Limb (tissue), 2 donors: ENCODE data around the gene SLC29A2.
A peak's percentile ranks its signal among the peaks of the same experiment; 100 is the strongest.
"Not testable (repeated sequence)": the region's sequence is repeated elsewhere in the genome, so short reads cannot be mapped to it uniquely, and the experiment has no call there.

ENCODE experiments used
- DNase-seq, 2 donors: peaks; one replicate each; pipeline ENCODE4 v3.0.0-alpha.2; 2016; ENCODE audit errors: extremely low spot score in 2 of 2

SLC29A2 gene

DNA sequence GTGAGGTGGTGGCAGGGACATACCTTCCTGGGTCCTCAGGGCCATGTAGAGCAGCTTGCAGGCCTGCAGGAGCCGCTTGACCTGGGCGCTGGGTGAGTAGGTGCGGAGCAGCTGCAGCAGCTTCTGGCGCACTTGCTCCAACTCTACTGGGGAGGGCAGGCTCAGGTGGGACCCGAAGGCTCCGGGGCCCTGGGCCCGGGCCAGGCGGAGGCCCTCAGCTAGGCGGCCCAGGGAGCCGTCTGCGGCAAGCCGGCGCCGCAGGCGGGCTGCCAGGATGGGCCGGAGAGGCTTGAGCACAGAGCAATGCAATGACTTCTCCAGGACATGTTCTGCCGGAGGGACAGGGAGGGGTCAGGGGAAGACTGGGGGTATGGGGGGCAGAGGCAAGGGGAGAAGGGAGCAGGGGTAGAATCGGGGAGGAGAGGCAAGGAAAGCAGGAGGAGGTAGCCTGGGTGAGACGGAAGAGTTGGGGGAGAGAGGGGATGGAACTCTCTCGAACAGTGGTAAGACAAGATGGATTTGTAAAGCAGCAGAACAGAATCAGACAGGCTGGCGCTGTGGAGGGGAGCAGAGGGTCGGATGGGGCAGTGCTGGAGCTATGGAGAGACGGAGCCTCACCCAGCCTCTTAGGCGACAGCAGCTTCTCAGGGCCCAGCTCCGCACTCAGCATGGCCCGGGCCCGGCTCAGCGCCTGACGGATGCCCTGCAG, 37.5 kb downstream of the SLC29A2 start:
- peak in 1 of 2 donors; percentile 29 for DNase-seq

GRCh38 chr11:66333220-66333877, 38.2 kb downstream of the SLC29A2 start:
- peak in 1 of 2 donors; percentile 21 for DNase-seq

- DNase-seq = no peak
Measured at GRCh38 chr11:66332371-66333219, 39.0 kb downstream of the SLC29A2 start.

DNA sequence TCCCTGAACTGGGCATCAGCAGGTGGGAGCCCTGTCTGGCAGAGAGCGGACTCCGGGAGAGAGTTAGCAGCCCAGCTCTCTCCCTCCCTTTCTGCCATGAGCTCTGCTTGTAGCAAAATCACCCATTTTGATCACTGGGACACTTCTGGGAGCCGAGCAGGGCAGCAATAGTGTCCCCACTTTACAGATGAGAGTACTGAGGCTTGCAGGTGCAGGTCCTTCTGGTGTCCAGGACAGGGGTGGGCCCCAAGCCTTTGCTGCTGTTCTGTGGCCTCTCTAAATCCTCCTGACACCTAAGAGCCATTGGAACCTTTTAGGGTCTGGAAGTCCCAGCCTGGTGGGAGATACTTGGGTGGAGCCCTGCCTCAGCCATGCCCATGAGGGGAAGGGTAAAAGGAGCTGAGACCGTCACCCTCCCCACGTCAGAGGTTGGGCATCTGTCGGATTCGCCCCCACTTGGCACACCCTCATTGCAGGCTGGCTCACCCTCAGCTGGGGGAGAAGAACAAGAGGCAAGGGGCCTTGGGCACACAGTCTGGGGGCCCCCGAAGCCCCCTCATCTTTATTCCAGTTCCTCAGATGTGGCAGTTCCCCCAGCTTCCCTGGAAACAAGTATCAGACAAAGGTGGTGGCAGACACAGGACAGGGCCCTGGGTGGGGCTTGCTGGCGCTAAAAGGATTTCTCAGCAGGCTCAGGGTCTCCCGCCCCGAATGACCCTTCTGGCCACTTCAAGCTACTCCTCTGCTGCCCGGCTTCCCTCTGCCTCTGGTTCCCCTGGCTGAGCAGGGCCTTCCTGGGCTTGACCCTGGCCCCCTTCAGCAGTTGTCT, 39.8 kb downstream of the SLC29A2 start:
- peak in 1 of 2 donors; percentile 21 for DNase-seq

DNA sequence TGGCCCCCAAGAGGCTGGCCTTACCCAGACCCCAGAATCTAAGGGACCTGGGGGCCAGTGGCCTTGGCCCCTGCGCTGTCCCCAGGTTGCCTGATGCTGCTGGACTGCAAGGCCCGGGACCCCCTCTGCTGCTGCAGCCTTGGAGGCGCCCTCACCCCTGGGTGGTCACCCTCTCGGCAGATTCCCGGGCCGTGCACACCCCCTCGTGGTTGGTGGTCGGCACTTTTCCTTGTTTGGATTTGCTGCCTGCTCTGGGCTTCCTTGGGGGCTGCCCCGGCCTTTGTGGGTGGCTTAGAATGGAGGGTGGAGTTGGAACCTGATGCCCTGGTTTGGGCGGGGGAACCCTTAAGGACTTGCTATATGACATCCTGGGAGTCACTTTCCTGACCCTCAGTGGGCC, 40.6 kb downstream of the SLC29A2 start:
- no peak for DNase-seq

DNA sequence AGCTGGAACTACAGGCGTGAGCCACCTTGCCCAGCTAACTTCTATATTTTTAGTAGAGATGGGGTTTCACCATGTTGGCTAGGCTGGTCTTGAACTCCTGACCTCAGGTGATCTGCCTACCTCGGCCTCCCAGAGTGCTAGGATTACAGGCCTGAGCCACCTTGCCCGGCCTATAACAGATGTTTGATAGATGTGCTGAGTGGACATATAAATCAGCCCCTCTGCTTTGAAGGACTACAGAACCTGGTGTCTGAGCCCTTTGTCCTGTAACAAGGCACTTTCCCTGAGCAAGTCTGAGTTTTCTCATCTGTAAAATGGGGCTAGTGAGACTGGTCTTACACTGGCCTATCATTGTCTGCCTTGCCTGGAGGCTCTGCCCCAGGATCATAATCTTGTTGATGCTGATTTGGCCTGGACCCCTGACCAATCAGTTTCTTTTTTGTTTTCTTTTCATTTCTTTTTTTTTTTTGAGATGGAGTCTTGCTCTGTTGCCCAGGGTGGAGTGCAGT, 42.3 kb downstream of the SLC29A2 start:
- DNase-seq = no peak

DNA sequence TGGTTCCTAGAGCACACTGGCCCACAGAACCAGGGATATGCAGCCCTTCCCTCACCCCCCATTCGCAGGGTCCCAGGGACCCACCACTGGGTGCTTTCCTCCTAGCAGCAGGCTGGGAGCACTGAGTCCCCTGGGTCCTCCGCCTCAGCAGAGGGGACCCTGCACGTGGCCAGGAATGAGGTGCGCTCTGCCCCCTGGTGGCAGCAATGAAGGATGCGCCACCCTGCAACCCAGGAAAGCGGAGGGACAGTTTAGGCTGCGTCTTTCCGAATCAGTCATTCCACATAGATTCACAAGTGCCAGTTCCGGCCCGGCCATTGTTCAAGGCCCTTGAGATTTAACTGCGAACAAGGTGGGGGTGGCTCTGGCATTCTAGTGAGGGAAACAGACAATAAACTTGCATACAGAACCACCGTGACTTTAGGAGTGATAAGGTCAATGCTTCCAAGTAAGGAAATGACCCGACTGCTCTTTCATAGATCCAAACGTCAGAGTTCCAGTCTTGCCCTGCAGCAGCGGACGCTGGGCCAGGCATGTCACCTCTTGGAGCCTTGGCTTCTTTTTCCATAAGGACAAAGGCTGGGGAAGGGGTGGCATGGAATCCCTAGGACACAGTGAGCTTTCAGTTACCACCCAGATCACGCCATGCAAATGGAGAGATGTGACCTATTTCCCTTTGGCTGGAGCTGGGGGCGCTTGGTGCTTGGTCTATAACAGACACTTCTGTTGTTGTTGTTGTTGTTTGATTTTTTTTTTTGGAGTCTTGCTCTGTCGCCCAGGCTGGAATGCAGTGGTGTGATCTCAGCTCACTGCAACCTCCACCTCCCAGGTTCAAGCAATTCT, 43.0 kb downstream of the SLC29A2 start:
- peak; percentile 55 to 86 for DNase-seq

- no peak for DNase-seq
Measured at GRCh38 chr11:66328031-66328301, 43.6 kb downstream of the SLC29A2 start.

- no peak for DNase-seq
Measured at GRCh38 chr11:66327171-66328030, 44.2 kb downstream of the SLC29A2 start.

DNA sequence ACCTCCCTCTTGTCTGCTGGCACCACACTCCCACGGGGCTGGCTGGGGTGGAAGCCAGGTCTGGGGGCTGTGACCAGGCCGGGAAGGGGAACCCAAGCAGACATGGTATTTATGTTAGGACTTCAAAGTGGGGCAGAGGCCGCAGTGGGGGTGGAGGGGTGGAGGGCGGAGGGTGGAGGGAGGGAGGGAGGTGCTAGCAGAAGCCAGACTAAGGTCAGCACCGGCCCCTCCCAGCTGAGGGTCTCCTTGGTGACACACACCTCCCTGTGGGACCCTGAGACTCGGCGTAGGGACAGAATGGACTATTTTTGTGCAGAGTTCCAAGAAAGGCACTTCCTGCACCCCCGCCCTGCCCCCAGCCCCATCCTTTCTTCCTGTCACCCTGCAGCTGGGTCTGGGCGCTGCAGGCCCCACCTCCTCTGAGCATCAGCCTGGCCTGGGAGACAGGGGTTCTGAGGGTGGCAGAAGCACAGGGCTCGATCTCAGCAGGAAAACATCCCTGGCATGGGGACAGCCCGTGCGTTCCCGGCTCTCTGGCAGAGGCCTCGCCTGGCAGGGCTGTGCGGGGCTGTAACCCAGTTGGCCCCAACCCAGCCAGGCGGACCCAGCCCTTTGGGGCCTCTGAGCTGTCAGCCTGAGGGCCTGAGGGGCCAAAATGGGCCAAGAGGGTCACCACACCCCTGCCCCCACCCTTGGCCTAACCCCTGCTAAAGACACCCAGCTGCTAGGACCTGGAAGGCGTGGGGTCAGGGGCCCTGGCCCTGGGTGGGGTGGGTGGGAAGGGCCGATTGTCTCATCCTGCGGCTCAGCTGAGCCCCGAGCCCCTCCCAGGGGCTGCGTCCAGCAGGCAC, 45.1 kb downstream of the SLC29A2 start:
- no peak for DNase-seq

DNA sequence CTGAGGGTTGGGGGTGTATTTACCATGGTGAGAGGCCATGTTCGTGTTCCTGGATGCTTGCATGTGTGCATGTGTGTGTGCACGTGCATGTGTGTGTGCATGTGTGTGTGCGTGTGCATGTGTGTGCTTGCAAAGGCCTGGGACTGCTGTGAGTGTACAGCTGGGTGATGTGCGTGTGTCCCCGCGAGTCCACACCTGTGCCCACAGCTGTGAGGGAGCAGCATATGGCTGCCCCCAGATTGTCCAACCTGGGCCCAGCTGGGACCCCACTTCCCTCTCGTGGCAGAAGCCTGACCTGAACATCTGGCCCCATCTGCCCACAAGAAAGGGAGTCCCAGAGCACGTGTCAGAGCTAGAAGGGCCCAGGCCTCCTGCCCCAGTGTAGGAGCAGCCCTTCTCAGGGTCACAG, 46.3 kb downstream of the SLC29A2 start:
- DNase-seq = no peak

GRCh38 chr11:66324664-66325063, 46.9 kb downstream of the SLC29A2 start:
- no peak for DNase-seq

DNA sequence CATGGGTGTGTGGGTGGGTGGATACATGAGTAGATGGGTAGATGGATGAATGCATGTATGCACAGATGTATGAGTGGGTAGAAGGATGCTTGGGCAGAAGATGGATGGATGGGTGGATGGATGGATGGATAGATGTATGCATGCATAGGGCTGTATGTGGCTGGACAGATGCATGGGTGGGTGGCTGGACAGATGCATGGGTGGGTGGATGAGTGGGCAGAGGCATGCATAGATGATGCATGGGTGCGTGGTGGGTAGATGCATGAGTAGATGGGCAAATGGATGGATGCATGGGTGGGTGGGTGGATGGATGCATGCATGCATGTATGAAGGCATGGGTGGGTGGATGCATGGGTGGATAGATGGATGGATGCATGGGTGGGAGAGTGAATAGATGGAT, 47.9 kb downstream of the SLC29A2 start:
- DNase-seq = no peak

DNA sequence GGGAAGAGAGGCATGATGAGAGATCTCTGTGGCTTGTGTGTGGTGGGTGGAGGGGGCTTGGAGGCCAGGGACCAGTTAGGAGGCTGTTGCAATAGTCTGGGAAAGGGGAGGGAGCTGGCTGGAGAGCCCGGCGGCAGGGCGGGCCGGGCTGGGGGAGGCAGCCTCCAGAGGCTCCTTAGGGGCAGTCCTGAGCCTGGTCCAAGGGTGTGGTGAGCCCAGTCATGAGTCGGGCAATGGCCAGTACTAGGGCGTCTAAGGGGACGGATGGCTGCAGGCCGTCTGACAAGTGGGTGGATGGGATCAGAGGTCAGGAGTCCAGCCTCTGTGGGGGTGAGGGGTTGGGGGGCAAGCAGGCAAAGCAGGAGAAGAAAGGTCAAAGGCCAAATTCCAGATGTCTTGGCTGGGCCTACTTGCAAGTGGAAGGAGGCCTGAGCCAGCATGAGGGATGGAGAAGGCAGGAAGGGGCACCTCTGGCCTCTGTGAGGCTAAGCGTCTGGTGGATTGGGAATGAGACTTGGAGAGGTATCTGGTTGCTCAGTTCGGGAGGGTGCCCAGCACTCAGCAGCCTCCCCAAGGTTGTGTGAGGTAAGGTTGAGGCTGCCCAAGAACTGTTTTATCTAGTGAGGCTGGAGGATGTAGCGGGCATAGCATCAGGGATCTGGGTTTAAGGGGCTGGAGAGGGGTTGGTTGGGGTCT, 48.7 kb downstream of the SLC29A2 start:
- DNase-seq = no peak

DNA sequence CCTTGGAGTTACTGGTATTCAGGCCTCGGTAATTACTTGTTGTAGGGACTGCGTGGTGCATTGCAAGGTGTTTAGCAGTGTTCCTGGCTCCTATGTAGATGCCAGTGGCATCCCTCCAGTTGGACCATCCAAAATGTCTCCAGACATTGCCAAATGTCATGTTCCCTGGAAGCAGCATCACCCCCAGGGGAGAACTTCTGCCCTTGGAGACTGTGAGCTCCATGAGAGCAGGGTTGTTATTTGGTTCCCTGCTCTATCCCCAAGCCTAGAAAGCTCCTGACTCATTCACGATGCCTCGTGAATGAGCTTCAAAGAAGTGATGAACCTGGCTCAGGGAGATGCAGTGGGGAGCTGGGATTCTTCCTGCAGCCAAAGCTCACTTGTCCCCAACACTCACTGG, 50.0 kb downstream of the SLC29A2 start:
- no peak for DNase-seq

GRCh38 chr11:66320748-66321147, 50.8 kb downstream of the SLC29A2 start:
- not testable (repeated sequence) for DNase-seq

GRCh38 chr11:66320289-66320688, 51.3 kb downstream of the SLC29A2 start:
- DNase-seq = not testable (repeated sequence)

- no peak for DNase-seq
Measured at GRCh38 chr11:66318600-66318970, 53.0 kb downstream of the SLC29A2 start.
